Measurements from ENCODE around the gene CISH.

The CISH gene

DNA sequence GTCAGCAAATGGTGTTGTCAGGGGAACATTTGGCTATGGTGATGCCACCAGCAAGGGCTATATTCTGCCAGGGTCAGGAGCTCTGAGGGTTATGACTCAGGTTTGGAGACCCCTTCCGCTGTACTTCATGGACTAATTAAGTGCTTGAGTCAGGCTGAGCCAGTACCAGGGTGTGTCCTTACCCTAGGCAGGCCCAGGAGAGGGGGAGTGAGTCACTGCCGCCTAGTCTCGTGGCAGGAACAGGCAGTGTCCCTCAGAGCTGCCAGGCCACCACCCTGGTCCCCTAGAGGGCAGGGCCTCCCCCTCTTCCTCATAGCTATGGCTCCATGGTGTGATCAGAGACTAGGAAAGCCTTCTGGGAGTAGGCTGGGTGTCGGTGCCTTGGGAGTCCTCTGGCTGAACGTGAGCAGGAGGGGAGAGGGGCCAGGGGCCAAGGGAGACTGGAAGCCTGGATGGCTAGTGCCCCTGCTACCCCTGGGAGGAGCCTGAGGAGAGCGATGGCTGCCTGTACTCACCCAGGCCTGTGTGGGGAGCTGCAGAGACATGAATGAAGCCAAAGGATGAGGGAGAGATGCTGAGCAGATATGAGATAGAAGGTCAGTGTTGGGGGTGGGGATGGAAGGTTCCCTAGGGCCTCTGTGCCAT, 16.0 kb upstream of the CISH start:
- Histone ChIP-seq H3K4me1 (ENCODE audit: insufficient read depth, low read length) (peaks cover 95% of the 10 kb centered on the region), H3K4me2 (ENCODE audit: insufficient read depth, low read length) (peak overlapping the region; percentile 56; the same call in 1 of the 2 replicates), H3K27ac (ENCODE audit: low read length) (peak overlapping the region; percentile 98), H2AFZ (ENCODE audit: low read depth, low read length) (no peak overlapping the region), H3K79me2 (ENCODE audit: insufficient read depth, low read length) (peaks cover 100% of the 10 kb centered on the region), H3K9ac (ENCODE audit: low read depth, low read length) (peak overlapping the region; percentile 56; the same call in 1 of the 2 replicates), H3K4me3 (ENCODE audit: low read depth in 1 of 2, low read length in 2 of 2) (no peak overlapping the region), H3K27me3 (ENCODE audit: insufficient read depth, low read length, poor library complexity) (no peaks in the 10 kb centered on the region), H3K36me3 (ENCODE audit: insufficient read depth, low read length) (peaks cover 93% of the 10 kb centered on the region), H4K20me1 (ENCODE audit: insufficient read depth, low read length) (peaks cover 73% of the 10 kb centered on the region), H3K9me3 (ENCODE audit: insufficient read depth, low read length, severe bottlenecking) (no peaks in the 10 kb centered on the region)
- ATAC-seq (ENCODE audit: insufficient read depth, low read depth) (no peak), DNase-seq (peak; percentile 43)
- TF ChIP-seq, protein P1, sequence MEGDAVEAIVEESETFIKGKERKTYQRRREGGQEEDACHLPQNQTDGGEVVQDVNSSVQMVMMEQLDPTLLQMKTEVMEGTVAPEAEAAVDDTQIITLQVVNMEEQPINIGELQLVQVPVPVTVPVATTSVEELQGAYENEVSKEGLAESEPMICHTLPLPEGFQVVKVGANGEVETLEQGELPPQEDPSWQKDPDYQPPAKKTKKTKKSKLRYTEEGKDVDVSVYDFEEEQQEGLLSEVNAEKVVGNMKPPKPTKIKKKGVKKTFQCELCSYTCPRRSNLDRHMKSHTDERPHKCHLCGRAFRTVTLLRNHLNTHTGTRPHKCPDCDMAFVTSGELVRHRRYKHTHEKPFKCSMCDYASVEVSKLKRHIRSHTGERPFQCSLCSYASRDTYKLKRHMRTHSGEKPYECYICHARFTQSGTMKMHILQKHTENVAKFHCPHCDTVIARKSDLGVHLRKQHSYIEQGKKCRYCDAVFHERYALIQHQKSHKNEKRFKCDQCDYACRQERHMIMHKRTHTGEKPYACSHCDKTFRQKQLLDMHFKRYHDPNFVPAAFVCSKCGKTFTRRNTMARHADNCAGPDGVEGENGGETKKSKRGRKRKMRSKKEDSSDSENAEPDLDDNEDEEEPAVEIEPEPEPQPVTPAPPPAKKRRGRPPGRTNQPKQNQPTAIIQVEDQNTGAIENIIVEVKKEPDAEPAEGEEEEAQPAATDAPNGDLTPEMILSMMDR (IDR thresholded peaks at IDR 0.05; ENCODE audit: borderline replicate concordance, extremely low read depth, low read length, poor library complexity, severe bottlenecking) = peak; percentile 54
- no peak for TF ChIP-seq EZH2 (IDR thresholded peaks at IDR 0.05; ENCODE audit: borderline replicate concordance, low read depth, low read length, severe bottlenecking)

- H3K4me1 ChIP-seq (ENCODE audit: insufficient read depth, low read length) = peaks cover 100% of the 10 kb centered on the region
- peaks cover 100% of the 10 kb centered on the region for H3K79me2 ChIP-seq (ENCODE audit: insufficient read depth, low read length)
- TF ChIP-seq EZH2 (IDR thresholded peaks at IDR 0.05; ENCODE audit: borderline replicate concordance, low read depth, low read length, severe bottlenecking) = no peak
- TF ChIP-seq, protein P1 (IDR thresholded peaks at IDR 0.05; ENCODE audit: borderline replicate concordance, extremely low read depth, low read length, poor library complexity, severe bottlenecking) = peak; percentile 50
- peak overlapping the region in 1 of 2 experiments; percentile 9; a peak in 1 of 4 replicates for H3K4me3 ChIP-seq (ENCODE audit: low read depth in 1 of 2, low read length in 2 of 2)
- peak; percentile 64 for ATAC-seq (ENCODE audit: insufficient read depth, low read depth)
- no peak overlapping the region for H2AFZ ChIP-seq (ENCODE audit: low read depth, low read length)
- H3K9me3 ChIP-seq (ENCODE audit: insufficient read depth, low read length, severe bottlenecking) = no peaks in the 10 kb centered on the region
- H4K20me1 ChIP-seq (ENCODE audit: insufficient read depth, low read length) = peaks cover 62% of the 10 kb centered on the region
- H3K36me3 ChIP-seq (ENCODE audit: insufficient read depth, low read length) = peaks cover 93% of the 10 kb centered on the region
- H3K27me3 ChIP-seq (ENCODE audit: insufficient read depth, low read length, poor library complexity) = no peaks in the 10 kb centered on the region
- peak overlapping the region; percentile 56 for H3K4me2 ChIP-seq (ENCODE audit: insufficient read depth, low read length)
- H3K9ac ChIP-seq (ENCODE audit: low read depth, low read length) = peak overlapping the region; percentile 56
- H3K27ac ChIP-seq (ENCODE audit: low read length) = peak overlapping the region; percentile 98
- peak; percentile 86 for DNase-seq
Measured at GRCh38 chr3:50626401-50626800, 14.8 kb upstream of the CISH start.

DNA sequence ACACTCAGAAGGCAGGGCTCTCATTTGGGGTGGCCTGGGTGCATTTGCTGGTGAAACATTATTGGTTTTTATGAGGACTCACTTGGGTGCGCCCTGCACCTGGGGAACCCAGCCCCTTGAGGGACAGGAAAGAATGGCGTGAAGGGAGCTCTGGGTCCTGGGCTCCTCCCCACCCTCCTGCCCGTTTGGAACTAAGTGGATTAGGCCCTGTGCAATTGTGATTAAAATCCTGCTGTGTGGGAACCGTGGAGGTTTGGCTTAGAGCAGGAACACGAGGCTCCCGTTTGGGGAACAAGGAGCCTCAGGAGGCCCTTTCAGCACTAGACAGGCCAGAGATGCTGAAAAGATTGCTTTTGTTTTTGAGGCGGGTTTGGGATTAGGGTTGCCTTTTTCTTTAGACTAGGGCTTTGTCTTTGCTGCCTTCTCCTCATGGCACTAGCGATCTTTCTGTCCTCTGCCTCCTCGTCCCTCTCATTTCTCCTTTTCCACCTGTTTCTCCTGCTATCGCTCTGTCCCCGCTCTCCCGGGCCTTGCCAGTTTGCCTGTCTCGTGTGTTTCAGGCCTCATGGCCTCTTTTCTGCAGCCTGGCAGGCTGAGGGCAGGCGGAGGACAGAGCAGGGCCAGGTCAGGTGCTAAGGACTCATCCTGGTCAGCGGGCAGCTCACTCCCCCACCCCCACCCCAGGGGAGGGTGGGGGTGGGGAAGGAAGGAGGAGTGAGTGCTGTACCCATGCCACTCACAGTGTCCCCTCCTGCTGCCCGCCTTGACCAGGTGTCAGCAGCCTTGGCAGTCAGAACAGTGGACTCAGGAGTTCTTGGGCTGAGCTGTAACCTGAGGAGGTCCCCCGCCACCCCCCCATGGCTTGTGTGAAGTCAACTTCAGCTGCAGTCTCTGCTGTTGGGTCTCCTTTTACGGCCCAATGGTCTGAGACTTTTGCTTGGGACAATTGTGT, 13.9 kb upstream of the CISH start:
- TF ChIP-seq, protein P1 (IDR thresholded peaks at IDR 0.05; ENCODE audit: borderline replicate concordance, extremely low read depth, low read length, poor library complexity, severe bottlenecking) = no peak
- TF ChIP-seq EZH2 (IDR thresholded peaks at IDR 0.05; ENCODE audit: borderline replicate concordance, low read depth, low read length, severe bottlenecking) = no peak
- ATAC-seq (ENCODE audit: insufficient read depth, low read depth) (no peak), DNase-seq (peak; percentile 56)
- no peak overlapping the region for H2AFZ ChIP-seq (ENCODE audit: low read depth, low read length)
- peak overlapping the region; percentile 56 for H3K4me2 ChIP-seq (ENCODE audit: insufficient read depth, low read length)
- no peaks in the 10 kb centered on the region for H3K27me3 ChIP-seq (ENCODE audit: insufficient read depth, low read length, poor library complexity)
- H3K27ac ChIP-seq (ENCODE audit: low read length) = peak overlapping the region; percentile 98
- H3K9me3 ChIP-seq (ENCODE audit: insufficient read depth, low read length, severe bottlenecking) = no peaks in the 10 kb centered on the region
- peak overlapping the region; percentile 56 for H3K9ac ChIP-seq (ENCODE audit: low read depth, low read length)
- H3K4me1 ChIP-seq (ENCODE audit: insufficient read depth, low read length) = peaks cover 100% of the 10 kb centered on the region
- peaks cover 90% of the 10 kb centered on the region for H3K36me3 ChIP-seq (ENCODE audit: insufficient read depth, low read length)
- H3K4me3 ChIP-seq (ENCODE audit: low read depth in 1 of 2, low read length in 2 of 2) = peak overlapping the region in 1 of 2 experiments; percentile 45; a peak in 2 of 4 replicates
- H4K20me1 ChIP-seq (ENCODE audit: insufficient read depth, low read length) = peaks cover 53% of the 10 kb centered on the region
- peaks cover 99% of the 10 kb centered on the region for H3K79me2 ChIP-seq (ENCODE audit: insufficient read depth, low read length)
